Activated T-helper 1 cell treated with Interleukin-2 at 50 U/mL for 16 hours (primary cell): ENCODE measurements around the gene CCDC159.

ENCODE experiments used
- DNase-seq: peaks from one replicate; pipeline ENCODE4 v3.0.0-alpha.2; 2020; ENCODE audit warnings: low read depth

CCDC159 gene

DNA sequence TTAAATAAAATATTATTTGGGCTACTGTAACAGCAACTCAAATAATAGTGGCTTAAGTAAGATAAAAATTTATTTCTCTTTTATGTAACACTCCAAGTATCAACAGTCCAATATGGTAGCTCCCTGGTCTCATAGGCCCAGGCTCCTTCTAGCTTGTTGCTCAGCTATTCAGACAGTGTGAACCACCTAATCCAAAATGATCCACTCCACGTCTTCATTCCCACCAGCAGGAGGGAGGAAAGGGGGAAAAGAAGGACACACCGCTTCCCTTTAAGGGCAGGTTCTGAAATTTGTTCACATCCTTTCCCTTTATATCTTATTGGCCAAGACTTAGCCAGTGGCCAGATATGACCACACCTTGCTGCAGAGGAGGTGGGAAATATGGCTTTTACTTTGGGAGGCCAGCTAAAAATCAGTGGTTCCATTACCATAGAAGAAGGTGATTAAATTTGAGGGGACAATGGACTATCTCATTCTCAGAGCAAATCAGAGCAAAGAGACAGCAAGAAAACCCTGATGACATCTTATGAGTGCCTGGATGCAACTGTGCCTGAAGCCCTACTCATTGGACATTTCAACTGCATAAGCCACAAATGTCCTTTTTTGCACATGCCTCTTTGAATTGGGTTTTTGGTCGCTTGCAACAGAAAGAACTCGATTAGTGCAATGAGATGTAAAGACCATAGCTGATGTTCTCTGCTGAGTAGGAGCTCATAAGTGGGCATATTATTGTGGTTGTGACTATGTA, 44.8 kb downstream of the CCDC159 start:
- DNase-seq: no peak

DNA sequence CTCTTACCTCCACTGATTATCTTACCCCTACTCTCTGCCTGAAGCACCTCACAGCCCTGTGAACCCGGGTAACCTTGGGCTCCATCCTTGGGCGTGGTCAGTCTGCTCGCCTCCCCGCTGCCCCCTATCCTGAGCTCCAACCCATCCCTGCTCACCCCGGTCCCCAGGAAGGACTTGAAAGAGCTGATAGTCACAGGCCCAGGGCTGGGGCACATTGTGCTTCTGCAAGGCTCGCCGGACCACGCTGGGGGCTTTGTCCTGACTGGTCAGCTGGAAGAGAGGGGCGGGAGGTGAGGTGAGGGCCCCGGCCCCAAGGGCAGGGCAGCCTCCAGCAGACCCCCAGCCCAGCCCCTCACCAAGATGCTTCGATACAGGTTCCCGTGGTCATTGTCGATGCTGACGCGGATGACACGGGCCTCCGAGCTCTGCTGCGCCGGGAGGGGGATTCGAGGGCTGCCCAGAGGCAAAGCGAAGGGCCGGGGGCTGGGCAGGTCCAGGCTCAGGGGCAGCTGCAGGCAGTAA, 50.8 kb downstream of the CCDC159 start:
- DNase-seq: no peak

DNA sequence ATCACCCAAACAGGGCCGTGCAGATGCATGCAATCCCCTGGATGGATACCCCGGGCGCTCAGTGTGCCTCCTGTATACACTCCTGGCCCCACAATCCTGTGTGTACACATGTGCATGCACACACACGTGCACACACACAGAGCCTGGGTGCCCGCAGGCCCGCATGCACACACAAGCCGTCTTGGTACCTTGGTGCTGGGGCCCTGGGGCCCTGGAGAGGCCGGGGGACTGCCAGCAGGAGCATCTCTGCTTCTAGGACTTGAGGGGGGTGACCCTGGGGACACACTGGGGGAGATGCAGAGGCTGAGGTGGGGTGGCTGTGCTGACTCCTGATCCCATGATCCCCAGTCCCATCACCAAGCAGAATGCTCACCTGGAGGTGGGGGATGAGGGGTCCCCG, 53.3 kb downstream of the CCDC159 start:
- no peak for DNase-seq

DNA sequence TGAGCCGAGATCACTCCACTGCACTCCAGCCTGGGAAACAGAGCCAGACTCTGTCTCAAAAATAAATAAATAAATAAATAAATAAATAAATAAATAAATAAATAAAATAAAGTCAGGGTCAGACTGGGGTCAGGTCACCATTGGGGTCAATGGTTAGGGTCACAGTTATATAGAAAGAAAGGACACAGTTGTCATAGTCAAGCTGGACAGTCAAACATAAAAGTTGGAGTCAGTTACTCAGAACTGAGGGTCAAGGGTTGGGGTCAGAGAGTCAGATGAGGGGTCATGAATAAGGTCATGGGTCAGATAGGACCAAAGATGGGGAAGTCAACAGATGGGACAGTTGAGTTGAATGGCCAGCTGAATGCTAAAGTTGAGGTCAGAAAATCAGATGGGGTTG, 54.5 kb downstream of the CCDC159 start:
- DNase-seq: no peak

DNA sequence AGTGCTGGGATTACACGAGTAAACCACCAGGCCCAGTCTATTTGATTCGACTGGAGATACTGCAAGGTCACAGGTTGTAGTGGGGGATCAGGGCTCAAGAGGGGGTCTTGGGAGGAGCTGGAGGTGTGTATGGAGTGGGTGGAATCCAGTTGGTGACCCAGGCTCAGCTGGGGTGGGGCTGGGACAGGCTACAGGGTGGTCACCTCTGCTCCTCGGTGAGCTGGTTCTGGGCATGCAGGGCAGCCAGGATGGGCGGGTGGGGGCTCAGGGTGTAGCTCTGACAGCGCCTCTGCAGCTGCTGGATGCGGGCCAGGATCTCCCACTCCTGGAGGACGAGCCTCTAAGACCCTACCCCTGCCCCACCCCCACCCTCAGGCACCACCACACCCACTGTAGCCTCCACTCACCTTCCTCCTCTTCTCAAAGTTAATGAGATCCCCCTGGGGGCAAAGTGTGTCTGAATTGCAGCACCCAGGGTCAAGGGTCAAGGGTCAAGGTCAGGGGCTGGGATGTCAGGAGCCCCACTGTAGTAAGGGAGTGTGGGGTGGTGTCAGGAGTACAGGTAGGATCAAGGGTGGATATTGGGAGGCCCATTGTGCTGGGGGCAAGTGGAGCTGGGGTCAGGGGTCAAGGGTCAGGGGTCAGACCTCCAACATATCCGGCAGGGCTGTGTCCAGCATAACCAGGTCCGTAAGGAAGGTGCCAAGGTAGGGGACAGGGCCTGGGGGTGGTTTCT, 55.7 kb downstream of the CCDC159 start:
- DNase-seq: no peak
